CD8-positive, alpha-beta memory T cell (primary cell): ENCODE measurements around the gene RAPGEF1. TPM values are rescaled to one million over a fixed set of nuclear protein-coding genes. Genes with fewer than 3 reads are reported as not detected.
"Not testable (repeated sequence)": the region's sequence is repeated elsewhere in the genome, so short reads cannot be mapped to it uniquely, and the experiment has no call there.

ENCODE experiments used
- CTCF ChIA-PET: fragments of 350-600 bp; sonication (Branson Sonifier 250); formaldehyde crosslinking; loops from one replicate; lab custom pipeline; 2021; ENCODE audit warnings: antibody characterized with exemption; lab: Charles Lee
- POLR2A ChIA-PET: fragments of 350-600 bp; sonication (Branson Sonifier 250); formaldehyde crosslinking; loops from one replicate; lab custom pipeline; 2021; ENCODE audit warnings: antibody characterized with exemption; lab: Charles Lee
- DNase-seq, 5 donors: peaks; one replicate each; pipeline versions ENCODE4 v3.0.0 to v3.0.0-alpha.2; 2020 to 2022; ENCODE audit warnings: mixed read lengths in 1 of 5
- H3K27ac ChIP-seq: one replicate; pipeline ENCODE4 v1.7.0; 2013; ENCODE audit warnings: low read depth, mild to moderate bottlenecking, low read length, moderate library complexity
- H3K27me3 ChIP-seq: 2 replicates; pipeline ENCODE4 v1.7.0; 2013; ENCODE audit warnings: low read length, mild to moderate bottlenecking; ENCODE audit not compliant: insufficient read depth, poor library complexity, severe bottlenecking
- H3K36me3 ChIP-seq: 2 replicates; pipeline ENCODE4 v1.7.0; 2013; ENCODE audit warnings: mild to moderate bottlenecking, low read length, moderate library complexity; ENCODE audit not compliant: insufficient read depth
- H3K4me1 ChIP-seq: 2 replicates; pipeline ENCODE4 v1.7.0; 2013; ENCODE audit warnings: mild to moderate bottlenecking, low read length, moderate library complexity; ENCODE audit not compliant: insufficient read depth
- H3K4me3 ChIP-seq: 2 replicates; pipeline ENCODE4 v1.7.0; 2013; ENCODE audit warnings: mild to moderate bottlenecking, low read length
- H3K9me3 ChIP-seq: 2 replicates; pipeline ENCODE4 v1.7.0; 2013; ENCODE audit warnings: mild to moderate bottlenecking, low read length
- H3K27ac Mint-ChIP-seq, 8 donors: one replicate each; pipeline ENCODE4 v1.8.0; 2020 to 2021; ENCODE audit warnings: mixed read lengths in 8 of 8, mild to moderate bottlenecking in 6 of 8, inconsistent platforms in 3 of 8, moderate library complexity in 3 of 8
- H3K27me3 Mint-ChIP-seq, 2 donors: one replicate each; pipeline ENCODE4 v1.8.0; 2020 to 2021; ENCODE audit warnings: mixed read lengths in 2 of 2, mild to moderate bottlenecking in 1 of 2, moderate library complexity in 1 of 2
- H3K36me3 Mint-ChIP-seq, 3 donors: one replicate each; pipeline ENCODE4 v1.8.0; 2020 to 2021; ENCODE audit warnings: mixed read lengths in 3 of 3, inconsistent platforms in 1 of 3, mild to moderate bottlenecking in 1 of 3
- H3K4me1 Mint-ChIP-seq, 3 donors: one replicate each; pipeline ENCODE4 v1.8.0; 2020 to 2021; ENCODE audit warnings: mixed read lengths in 3 of 3, inconsistent platforms in 1 of 3, mild to moderate bottlenecking in 1 of 3
- H3K4me3 Mint-ChIP-seq, 7 donors: one replicate each; pipeline ENCODE4 v1.8.0; 2020 to 2021; ENCODE audit warnings: mixed read lengths in 7 of 7, mild to moderate bottlenecking in 6 of 7, moderate library complexity in 4 of 7, inconsistent platforms in 2 of 7
- H3K9me3 Mint-ChIP-seq, 5 donors: one replicate each; pipeline ENCODE4 v1.8.0; 2020 to 2022; ENCODE audit warnings: mixed read lengths in 5 of 5, mild to moderate bottlenecking in 3 of 5, moderate library complexity in 2 of 5, inconsistent platforms in 1 of 5
- polyA plus RNA-seq: library from polyadenylated mRNA; unstranded; fragments of 300-500 nt; fragmentation: Illumina TruSeq; gene quantifications from one replicate; pipeline ENCODE4 v1.2.3, GENCODE V29; 2021
- total RNA-seq, 2 experiments: library from RNA; stranded (reverse); gene quantifications; one replicate each; pipeline ENCODE4 v1.2.3, GENCODE V29; 2021

The RAPGEF1 gene
- total and polyA plus RNA-seq, 3 experiments from 2014 or later, result 20.1 to 148 (median 145) TPM

DNA sequence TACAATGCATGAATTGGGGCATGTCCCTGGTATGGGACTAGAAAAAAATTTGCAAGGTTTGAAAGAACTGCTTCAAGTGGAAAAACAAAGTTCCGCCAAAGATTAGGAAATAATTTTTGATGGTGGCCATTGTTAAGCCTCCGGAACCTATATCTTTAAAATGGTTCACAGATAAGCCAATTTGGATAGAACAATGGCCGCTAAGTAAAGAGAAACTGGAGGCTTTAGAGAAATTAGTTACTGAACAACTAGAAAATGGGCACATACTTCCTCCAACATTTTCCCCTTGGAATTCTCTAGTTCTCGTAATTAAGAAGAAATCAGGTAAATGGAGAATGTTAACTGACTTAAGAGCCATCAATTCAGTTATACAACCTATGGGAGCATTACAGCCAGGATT lies 56.8 kb downstream of the RAPGEF1 start:
- DNase-seq, H3K9me3 ChIP-seq, CTCF ChIA-PET, H3K27ac ChIP-seq, H3K9me3 Mint-ChIP-seq, H3K27me3 ChIP-seq, POLR2A ChIA-PET, H3K4me3 ChIP-seq, H3K27me3 Mint-ChIP-seq, H3K36me3 ChIP-seq, H3K4me3 Mint-ChIP-seq, H3K27ac Mint-ChIP-seq: not testable (repeated sequence)
- H3K4me1 ChIP-seq, result peaks cover 19% of the 10 kb centered on the region
- Mint-ChIP-seq H3K4me1 (peaks cover 70 to 100% (median 98%) of the 10 kb centered on the region in 3 donors), H3K36me3 (peaks cover 0 to 13% (median 4%) of the 10 kb centered on the region in 3 donors)

- Histone ChIP-seq H3K27me3 (no peaks in the 10 kb centered on the region), H3K9me3 (no peaks in the 10 kb centered on the region), H3K4me1 (peaks cover 28% of the 10 kb centered on the region), H3K27ac (no peak overlapping the region), H3K36me3 (no peaks in the 10 kb centered on the region), H3K4me3 (no peak overlapping the region)
- ChIA-PET POLR2A (no interaction called here), CTCF (interaction anchor here (1.1 to 2.0 kb wide), 4 partner anchors 14 to 65 kb away, joined by 3 to 7 read pairs (median 4); no protein-coding TSS in a partner anchor)
- H3K27me3 Mint-ChIP-seq, result no peaks in the 10 kb centered on the region
- H3K4me1 Mint-ChIP-seq, result peaks cover 70 to 100% (median 98%) of the 10 kb centered on the region in 3 donors
- DNase-seq, result no peak
- no peaks in the 10 kb centered on the region for H3K9me3 Mint-ChIP-seq
- H3K36me3 Mint-ChIP-seq, result peaks cover 0 to 13% (median 2%) of the 10 kb centered on the region in 3 donors
- H3K4me3 Mint-ChIP-seq, result no peak overlapping the region
- peak overlapping the region in 6 of 8 donors; percentile 19 to 77 (median 70) for H3K27ac Mint-ChIP-seq
Observed at GRCh38 chr9:131682261-131682660, 57.6 kb downstream of the RAPGEF1 start.

DNA sequence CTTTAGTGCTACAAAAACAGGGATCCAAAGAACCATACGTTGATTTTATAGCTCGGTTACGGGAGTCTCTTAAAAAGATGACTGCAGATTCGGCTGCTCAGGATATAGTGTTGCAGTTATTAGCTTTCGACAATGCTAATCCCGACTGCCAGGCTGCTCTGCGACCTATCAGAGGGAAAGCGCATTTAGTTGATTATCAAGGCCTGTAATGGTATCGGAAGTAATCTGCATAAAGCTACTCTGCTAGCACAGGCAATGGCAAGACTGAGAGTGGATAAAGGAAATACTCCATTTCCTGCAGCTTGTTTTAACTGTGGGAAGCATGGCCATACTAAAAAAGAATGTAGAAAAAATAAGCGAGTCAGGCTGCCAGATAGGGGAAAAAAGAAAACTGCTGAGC lies 58.0 kb downstream of the RAPGEF1 start:
- H3K4me3 ChIP-seq, DNase-seq, H3K9me3 ChIP-seq, H3K27me3 ChIP-seq, H3K9me3 Mint-ChIP-seq, H3K27me3 Mint-ChIP-seq, H3K36me3 ChIP-seq, H3K4me3 Mint-ChIP-seq, POLR2A ChIA-PET, H3K27ac ChIP-seq: not testable (repeated sequence)
- CTCF ChIA-PET, result interaction anchor here (1.1 to 2.0 kb wide), 5 partner anchors 13 to 65 kb away, joined by 3 to 7 read pairs (median 4); no protein-coding TSS in a partner anchor
- Mint-ChIP-seq H3K4me1 (peaks cover 74 to 100% (median 98%) of the 10 kb centered on the region in 3 donors), H3K36me3 (peaks cover 0 to 12% (median 2%) of the 10 kb centered on the region in 3 donors), H3K27ac (peak overlapping the region in 3 of 8 donors; percentile 34 to 72 (median 60))
- peaks cover 32% of the 10 kb centered on the region for H3K4me1 ChIP-seq

GRCh38 chr9:131681108-131681507 lies 58.8 kb downstream of the RAPGEF1 start:
- H3K36me3 Mint-ChIP-seq, H3K36me3 ChIP-seq, H3K27me3 Mint-ChIP-seq, H3K9me3 Mint-ChIP-seq, H3K9me3 ChIP-seq, H3K4me3 Mint-ChIP-seq, H3K4me3 ChIP-seq, DNase-seq, H3K27me3 ChIP-seq, H3K27ac ChIP-seq: not testable (repeated sequence)
- POLR2A ChIA-PET, result interaction anchor here (0.7 kb wide), 1 partner anchor 17 kb away, joined by 3 read pairs; no protein-coding TSS in a partner anchor
- peak overlapping the region in 4 of 8 donors; percentile 76 to 96 (median 88) for H3K27ac Mint-ChIP-seq
- H3K4me1 Mint-ChIP-seq, result peaks cover 77 to 100% (median 98%) of the 10 kb centered on the region in 3 donors
- H3K4me1 ChIP-seq, result peaks cover 39% of the 10 kb centered on the region
- CTCF ChIA-PET, result interaction anchor here (0.8 to 2.0 kb wide), 4 partner anchors 16 to 41 kb away, joined by 3 to 7 read pairs (median 4); no protein-coding TSS in a partner anchor

DNA sequence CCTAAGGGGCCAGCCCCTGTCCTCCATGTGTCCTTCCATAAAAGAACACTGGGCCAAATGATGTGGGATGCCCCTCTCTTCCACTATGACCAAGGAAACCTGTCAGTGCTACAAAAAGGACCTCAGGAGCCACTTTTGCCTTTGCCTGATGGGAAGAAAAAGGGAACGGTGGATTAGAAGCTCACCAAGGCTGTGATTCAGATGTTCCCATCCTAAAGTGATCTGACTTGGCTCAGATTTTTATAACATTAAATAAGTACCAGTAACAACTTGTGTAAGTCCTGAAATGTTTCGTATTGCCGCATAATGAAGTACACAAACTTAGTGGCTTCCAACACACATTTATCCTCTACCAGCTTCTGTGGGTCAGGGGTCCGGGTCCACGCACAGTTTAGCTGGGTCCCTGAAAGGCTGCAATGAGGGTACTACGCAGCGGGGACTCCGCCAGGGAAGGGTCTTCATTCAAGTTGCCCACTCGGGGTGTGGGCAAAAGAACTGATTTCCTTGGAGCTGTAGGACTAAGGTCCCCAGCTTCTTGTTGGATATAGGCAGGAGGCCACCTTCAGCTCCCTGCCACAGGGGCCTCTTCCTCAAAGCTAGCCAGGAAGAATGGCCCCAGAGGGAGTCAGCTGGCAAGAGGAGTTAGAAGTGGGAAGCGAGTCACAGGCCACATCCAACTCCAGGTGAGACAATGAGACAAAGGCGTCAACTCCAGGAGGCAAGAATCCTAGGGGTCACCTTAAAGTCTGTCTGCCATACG lies 60.4 kb downstream of the RAPGEF1 start:
- peaks cover 0 to 4% (median 0%) of the 10 kb centered on the region in 3 donors for H3K36me3 Mint-ChIP-seq
- peaks cover 54% of the 10 kb centered on the region for H3K4me1 ChIP-seq
- peak overlapping the region; percentile 52 for H3K27ac ChIP-seq
- no peaks in the 10 kb centered on the region for H3K36me3 ChIP-seq
- H3K9me3 Mint-ChIP-seq, result no peaks in the 10 kb centered on the region
- H3K4me3 Mint-ChIP-seq, result peak overlapping the region in 4 of 7 donors; percentile 8 to 94 (median 52)
- H3K27ac Mint-ChIP-seq, result peak overlapping the region; percentile 47 to 99 (median 96)
- no peak for DNase-seq
- H3K9me3 ChIP-seq, result no peaks in the 10 kb centered on the region
- H3K27me3 Mint-ChIP-seq, result no peaks in the 10 kb centered on the region
- peaks cover 81 to 100% (median 99%) of the 10 kb centered on the region in 3 donors for H3K4me1 Mint-ChIP-seq
- ChIA-PET POLR2A (interaction anchor here (0.9 to 5.1 kb wide), 9 partner anchors 9 to 60 kb away, joined by 3 to 77 read pairs (median 11); partner anchors contain the start of gene RAPGEF1), CTCF (interaction anchor here (1.0 to 5.9 kb wide), 11 partner anchors 12 to 60 kb away, joined by 3 to 49 read pairs (median 11); no protein-coding TSS in a partner anchor)
- H3K4me3 ChIP-seq, result no peak overlapping the region
- no peaks in the 10 kb centered on the region for H3K27me3 ChIP-seq

DNA sequence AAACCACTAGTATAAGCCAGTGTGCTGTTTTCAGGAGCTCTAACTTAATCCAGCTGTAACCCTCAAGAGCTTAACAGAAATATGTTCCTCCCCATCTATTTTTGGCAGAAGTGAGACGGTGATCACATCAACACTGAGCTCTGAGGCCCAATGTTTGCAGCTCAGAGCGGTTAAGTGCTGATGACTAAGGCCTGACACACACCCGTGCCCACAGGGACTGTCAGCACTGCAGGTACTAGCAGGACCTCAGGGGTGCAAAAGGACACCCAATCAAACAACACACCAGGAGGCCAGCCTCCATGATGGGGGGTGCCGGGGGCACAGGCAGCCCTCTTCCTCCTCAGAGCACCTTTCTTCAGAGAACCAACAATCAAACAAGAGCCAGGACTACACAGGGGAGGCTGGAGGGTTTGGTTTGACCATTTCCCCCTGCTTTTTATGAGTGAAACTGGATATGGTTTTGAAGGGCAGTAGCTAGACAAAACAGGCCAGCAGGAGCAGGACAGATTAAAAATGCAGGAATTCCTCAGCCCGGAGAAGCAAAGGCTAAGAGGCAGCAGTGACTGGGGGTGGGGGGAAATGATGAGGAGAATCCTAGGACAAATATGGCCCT lies 61.3 kb downstream of the RAPGEF1 start:
- Mint-ChIP-seq H3K36me3 (peaks cover 0 to 7% (median 0%) of the 10 kb centered on the region in 3 donors), H3K4me3 (peak overlapping the region; percentile 41 to 94 (median 82)), H3K27ac (peak overlapping the region; percentile 89 to 99 (median 96)), H3K9me3 (no peaks in the 10 kb centered on the region), H3K27me3 (no peaks in the 10 kb centered on the region), H3K4me1 (peaks cover 77 to 100% (median 99%) of the 10 kb centered on the region in 3 donors)
- Histone ChIP-seq H3K9me3 (no peaks in the 10 kb centered on the region), H3K4me1 (peaks cover 54% of the 10 kb centered on the region), H3K4me3 (peak overlapping the region; percentile 16), H3K27me3 (no peaks in the 10 kb centered on the region), H3K27ac (peak overlapping the region; percentile 52), H3K36me3 (no peaks in the 10 kb centered on the region)
- peak in 4 of 5 donors; percentile 53 to 92 (median 66) for DNase-seq
- POLR2A ChIA-PET, result interaction anchor here (1.0 to 5.1 kb wide), 12 partner anchors 8 to 65 kb away, joined by 3 to 77 read pairs (median 8); partner anchors contain the start of gene RAPGEF1
- CTCF ChIA-PET, result interaction anchor here (1.0 to 5.9 kb wide), 20 partner anchors 12 to 306 kb away, joined by 3 to 49 read pairs (median 6); partner anchors contain the start of gene RAPGEF1

GRCh38 chr9:131677444-131678180 lies 62.3 kb downstream of the RAPGEF1 start:
- POLR2A ChIA-PET, result interaction anchor here (0.7 to 5.1 kb wide), 14 partner anchors 9 to 408 kb away, joined by 3 to 77 read pairs (median 5); partner anchors contain the start of gene RAPGEF1
- peak overlapping the region; percentile 16 for H3K4me3 ChIP-seq

More at GRCh38 chr9:131677444-131678180, 62.3 kb downstream of the RAPGEF1 start:
- Mint-ChIP-seq H3K36me3 (peaks cover 0 to 7% (median 0%) of the 10 kb centered on the region in 3 donors), H3K9me3 (no peaks in the 10 kb centered on the region), H3K4me1 (peaks cover 83 to 100% (median 100%) of the 10 kb centered on the region in 3 donors), H3K27ac (peak overlapping the region; percentile 89 to 99 (median 96)), H3K27me3 (no peaks in the 10 kb centered on the region), H3K4me3 (peak overlapping the region; percentile 49 to 94 (median 82))
- Histone ChIP-seq H3K27ac (peak overlapping the region; percentile 52), H3K27me3 (no peaks in the 10 kb centered on the region), H3K36me3 (no peaks in the 10 kb centered on the region), H3K9me3 (no peaks in the 10 kb centered on the region), H3K4me1 (peaks cover 54% of the 10 kb centered on the region)
- no peak for DNase-seq
- CTCF ChIA-PET, result interaction anchor here (1.0 to 5.9 kb wide), 20 partner anchors 11 to 305 kb away, joined by 3 to 49 read pairs (median 6); partner anchors contain the start of gene RAPGEF1
